ENCODE results near the gene ALDH1B1. TPM values are rescaled to one million over a fixed set of nuclear protein-coding genes. Genes with fewer than 3 reads are reported as not detected.

The ALDH1B1 gene
- total RNA-seq, 1 experiment from 2014 or later: 55.5 TPM

GRCh38 chr9:38447703-38448102 lies 55.2 kb downstream of the ALDH1B1 start:
- Mint-ChIP-seq H3K27ac (no peak overlapping the region), H3K9me3 (peaks cover 23% of the 10 kb centered on the region)
- CTCF ChIA-PET: no interaction called here

More at GRCh38 chr9:38447703-38448102, 55.2 kb downstream of the ALDH1B1 start:
- DNase-seq (ENCODE audit: low spot score): no peak
- no peak for ATAC-seq
- Mint-ChIP-seq H3K36me3 (peaks cover 10% of the 10 kb centered on the region), H3K4me3 (no peak overlapping the region), H3K4me1 (no peaks in the 10 kb centered on the region), H3K27me3 (ENCODE audit: low read depth) (no peaks in the 10 kb centered on the region)
- POLR2A ChIA-PET: no interaction called here
- TF ChIP-seq ZNF423 (CRISPR knock-in tag; IDR thresholded peaks at IDR 0.05): no peak
- TF ChIP-seq ZSCAN18 (CRISPR knock-in tag; IDR thresholded peaks at IDR 0.05): no peak
- no peak for TF ChIP-seq ATF3 (CRISPR knock-in tag; conservative IDR thresholded peaks at IDR 0.05)
- TF ChIP-seq EMX1 (CRISPR knock-in tag; IDR thresholded peaks at IDR 0.05): no peak
- TF ChIP-seq USF2 (CRISPR knock-in tag; IDR thresholded peaks at IDR 0.05): no peak
- TF ChIP-seq ZBTB43 (CRISPR knock-in tag; IDR thresholded peaks at IDR 0.05): no peak
- TF ChIP-seq NR2C2 (CRISPR knock-in tag; IDR thresholded peaks at IDR 0.05): no peak
- no peak for TF ChIP-seq ZNF532 (CRISPR knock-in tag; IDR thresholded peaks at IDR 0.05; ENCODE audit: borderline replicate concordance)
- no peak for TF ChIP-seq ZNF219 (CRISPR knock-in tag; IDR thresholded peaks at IDR 0.05; ENCODE audit: borderline replicate concordance)
- no peak for TF ChIP-seq TEAD1 (CRISPR knock-in tag; IDR thresholded peaks at IDR 0.05)
- no peak for TF ChIP-seq ZNF671 (CRISPR knock-in tag; IDR thresholded peaks at IDR 0.05)

Other genes with a start within 250 kb of the ALDH1B1 start
- gene IGFBPL1, start 31.8 kb downstream of the ALDH1B1 start, total RNA-seq (2021): 36.7 to 44.9 TPM (median 42.6 TPM) in 3 replicates
- gene ANKRD18A, start 227.9 kb downstream of the ALDH1B1 start, total RNA-seq (2021): 10.8 to 15.7 TPM (median 12.9 TPM) in 3 replicates

Measured in WTC11 (cell line).